Aorta (tissue), 5 donors: ENCODE measurements around the gene LFNG. TPM values are rescaled to one million over a fixed set of nuclear protein-coding genes. Genes with fewer than 3 reads are reported as not detected.

Experiments
- ATAC-seq: fragments of 200-7000 bp; cut with Tn5 transposase; one replicate; pipeline ENCODE4 v1.9.1; 2022; ENCODE audit warnings: moderate library complexity; ENCODE audit not compliant: low FRiP score
- DNase-seq, 2 donors: peaks; one replicate each; pipeline ENCODE4 v3.0.0-alpha.2; 2020
- H3K27ac ChIP-seq, 2 donors: one replicate each; pipeline ENCODE4 v1.5.1; 2013; ENCODE audit warnings: low read length in 2 of 2, mild to moderate bottlenecking in 2 of 2, moderate library complexity in 2 of 2, control low read depth in 1 of 2, inconsistent platforms in 1 of 2, low read depth in 1 of 2
- H3K27me3 ChIP-seq, 2 donors: one replicate each; pipeline ENCODE4 v1.6.1; 2013; ENCODE audit warnings: control low read depth in 1 of 2, low read length in 1 of 2, mild to moderate bottlenecking in 1 of 2, moderate library complexity in 1 of 2; ENCODE audit not compliant: insufficient read depth in 2 of 2, control insufficient read depth in 1 of 2
- H3K36me3 ChIP-seq, 2 donors: one replicate each; pipeline ENCODE4 v1.6.1; 2013; ENCODE audit warnings: control low read depth in 1 of 2, low read length in 1 of 2, mild to moderate bottlenecking in 1 of 2; ENCODE audit not compliant: insufficient read depth in 2 of 2, control insufficient read depth in 1 of 2
- H3K4me1 ChIP-seq, 2 donors: one replicate each; pipeline ENCODE4 v1.6.1; 2013; ENCODE audit warnings: low read length in 2 of 2, control low read depth in 1 of 2, mild to moderate bottlenecking in 1 of 2, moderate library complexity in 1 of 2; ENCODE audit not compliant: insufficient read depth in 2 of 2, control insufficient read depth in 1 of 2
- H3K4me3 ChIP-seq, 2 donors: one replicate each; pipeline ENCODE4 v1.5.1; 2013; ENCODE audit warnings: low read length in 2 of 2, control low read depth in 1 of 2, mild to moderate bottlenecking in 1 of 2
- H3K9me3 ChIP-seq: one replicate; pipeline ENCODE4 v1.6.1; 2013; ENCODE audit warnings: mild to moderate bottlenecking, low read length; ENCODE audit not compliant: control insufficient read depth
- WGBS, 2 donors: extraction: QIAGEN DNeasy Blood & Tissue Kit; methylation state at CpG; one replicate each; pipeline ENCODE4 v1.1.7; 2013; 5-methylcytosine and 5-hydroxymethylcytosine counted together
- intact Hi-C, 2 donors: fragments of 100-400 bp; cut with DNase I; formaldehyde crosslinking; loops; one replicate each; pipeline versions ENCODE4 v1.14.2 to v1.15.0; 2022
- polyA plus RNA-seq, 2 donors: library from polyadenylated mRNA; stranded (reverse); fragments of 200-250 nt; gene quantifications; one replicate each; pipeline ENCODE4 v1.2.3, GENCODE V29; 2013
- total RNA-seq, 2 donors: library from RNA; stranded (reverse); fragmentation: NEBNext Ultra II Directional; extraction: Animal tissue kit (Norgen Biotek cat#: 25700); gene quantifications; one replicate each; pipeline ENCODE4 v1.2.1, GENCODE V29; 2021
- donor health status: healthy with polysubstance abuse.
- donor health status: Bipolar disorder and iron deficiency.
- donor health status: DM: no; HTN: no; CAD: no.
- donor health status: DM: no; HTN: no; CAD: no.
- donor health status: DM: yes; HTN: yes; CAD: no.

The LFNG gene
- total and polyA plus RNA-seq, 4 donors, result 2.3 to 30.6 (median 9.9) TPM

DNA sequence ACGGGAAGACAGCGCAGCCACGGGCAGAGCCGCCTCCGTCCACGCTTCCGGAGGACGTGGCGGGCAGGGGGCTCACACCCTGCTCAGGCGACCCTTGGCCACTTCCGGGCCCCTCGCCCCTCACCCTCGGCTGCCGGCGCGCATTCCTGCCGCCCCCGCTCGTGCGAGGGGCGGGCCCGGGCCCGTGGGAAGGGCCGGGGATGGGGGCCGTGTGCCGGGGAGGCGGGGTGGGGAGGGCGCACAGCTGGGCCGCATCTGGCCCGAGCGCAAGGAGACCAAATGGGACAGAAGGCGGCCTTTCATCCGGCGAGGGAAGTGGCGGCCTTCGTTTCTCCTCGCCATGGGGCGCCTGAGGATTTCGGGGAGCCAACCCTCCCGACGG lies 846 bp upstream of the LFNG start:
- no peak for ATAC-seq
- H3K4me1 ChIP-seq, result no peaks in the 10 kb centered on the region
- H3K27ac ChIP-seq, result no peak overlapping the region
- peaks cover 0 to 1% of the 10 kb centered on the region in 2 donors for H3K27me3 ChIP-seq
- no peaks in the 10 kb centered on the region for H3K36me3 ChIP-seq
- DNase-seq, result no peak
- WGBS, 2 donors, result 13 to 14% methylated on average over 33 to 41 of the region's 41 CpGs
- intact Hi-C loops, result no loop called here
- H3K9me3 ChIP-seq, result no peaks in the 10 kb centered on the region
- no peak overlapping the region for H3K4me3 ChIP-seq

GRCh38 chr7:2520131-2520760 lies 672 bp downstream of the LFNG start:
- Histone ChIP-seq H3K27ac (no peak overlapping the region), H3K36me3 (no peaks in the 10 kb centered on the region), H3K4me1 (no peaks in the 10 kb centered on the region), H3K9me3 (no peaks in the 10 kb centered on the region), H3K27me3 (peaks cover 0 to 1% of the 10 kb centered on the region in 2 donors), H3K4me3 (no peak overlapping the region)
- intact Hi-C loops, result no loop called here
- ATAC-seq (no peak), DNase-seq (no peak)
- WGBS, 2 donors, result 6 to 8% methylated on average over 29 to 37 of the region's 37 CpGs

DNA sequence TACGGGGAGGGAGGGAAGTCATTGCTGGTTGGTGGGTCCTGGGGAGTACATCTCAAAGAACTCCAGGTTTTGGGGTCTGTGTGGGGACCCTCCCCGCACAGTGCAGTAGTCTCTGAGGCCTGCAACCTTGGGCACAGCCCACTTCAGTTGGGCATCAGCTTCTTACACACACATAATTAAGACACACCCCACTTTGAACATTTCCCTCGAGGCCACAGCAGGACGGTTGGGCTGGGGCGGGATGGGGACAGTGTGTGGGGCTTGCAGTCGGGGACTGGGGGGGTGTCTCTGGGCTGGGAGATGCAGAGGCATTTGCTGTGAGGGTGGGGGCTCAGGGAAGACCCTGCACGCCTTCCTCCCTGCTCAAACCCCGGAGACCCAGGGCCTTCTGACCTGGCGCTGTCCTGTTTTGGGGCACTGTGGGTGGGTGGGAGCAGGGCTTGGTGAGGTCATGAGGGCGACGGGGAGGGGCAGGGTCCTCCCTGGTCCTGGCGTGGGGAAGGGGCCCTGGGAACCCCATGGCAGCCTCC lies 1.3 kb downstream of the LFNG start:
- intact Hi-C loops, result no loop called here
- no peak overlapping the region for H3K27ac ChIP-seq
- ATAC-seq (no peak), DNase-seq (no peak)
- no peaks in the 10 kb centered on the region for H3K9me3 ChIP-seq
- peaks cover 0 to 1% of the 10 kb centered on the region in 2 donors for H3K27me3 ChIP-seq
- no peaks in the 10 kb centered on the region for H3K36me3 ChIP-seq
- H3K4me3 ChIP-seq, result no peak overlapping the region
- H3K4me1 ChIP-seq, result no peaks in the 10 kb centered on the region
- 29 to 33% methylated on average over 12 of the region's 12 CpGs for WGBS, 2 donors

DNA sequence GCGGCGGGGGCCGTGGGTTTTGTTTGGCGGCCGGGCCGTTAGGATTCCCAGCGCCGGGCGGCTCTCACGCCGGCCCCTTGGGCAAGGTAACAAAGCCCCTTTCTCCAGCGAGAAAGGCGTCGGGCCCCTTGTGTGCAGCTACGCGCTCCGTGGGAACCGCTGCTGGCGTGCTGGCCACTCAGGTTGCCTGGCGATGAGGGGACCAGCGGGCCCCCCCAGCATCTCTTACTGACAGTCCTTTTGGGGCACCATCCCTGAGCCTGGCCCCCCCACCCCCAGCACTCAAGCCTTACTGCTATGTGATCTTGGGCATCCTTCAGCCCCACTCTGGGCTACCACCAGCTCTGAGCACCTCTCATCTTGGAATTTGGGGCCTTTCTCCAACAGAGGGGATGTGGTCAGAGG lies 1.8 kb downstream of the LFNG start:
- H3K4me3 ChIP-seq, result no peak overlapping the region
- H3K9me3 ChIP-seq, result no peaks in the 10 kb centered on the region
- no peak for DNase-seq
- peaks cover 0 to 1% of the 10 kb centered on the region in 2 donors for H3K27me3 ChIP-seq
- ATAC-seq, result no peak
- no peak overlapping the region for H3K27ac ChIP-seq
- intact Hi-C loops, result no loop called here
- no peaks in the 10 kb centered on the region for H3K4me1 ChIP-seq
- WGBS, 2 donors, result 22 to 28% methylated on average over 20 to 21 of the region's 21 CpGs
- no peaks in the 10 kb centered on the region for H3K36me3 ChIP-seq

- Histone ChIP-seq H3K27me3 (peaks cover 0 to 1% of the 10 kb centered on the region in 2 donors), H3K27ac (no peak overlapping the region), H3K4me3 (no peak overlapping the region), H3K9me3 (no peaks in the 10 kb centered on the region), H3K36me3 (no peaks in the 10 kb centered on the region), H3K4me1 (no peaks in the 10 kb centered on the region)
- WGBS, 2 donors, result 40 to 43% methylated on average over 17 of the region's 17 CpGs
- no peak for DNase-seq
- ATAC-seq, result no peak
- intact Hi-C loops, result no loop called here
Observed at GRCh38 chr7:2521952-2522591, 2.5 kb downstream of the LFNG start.

DNA sequence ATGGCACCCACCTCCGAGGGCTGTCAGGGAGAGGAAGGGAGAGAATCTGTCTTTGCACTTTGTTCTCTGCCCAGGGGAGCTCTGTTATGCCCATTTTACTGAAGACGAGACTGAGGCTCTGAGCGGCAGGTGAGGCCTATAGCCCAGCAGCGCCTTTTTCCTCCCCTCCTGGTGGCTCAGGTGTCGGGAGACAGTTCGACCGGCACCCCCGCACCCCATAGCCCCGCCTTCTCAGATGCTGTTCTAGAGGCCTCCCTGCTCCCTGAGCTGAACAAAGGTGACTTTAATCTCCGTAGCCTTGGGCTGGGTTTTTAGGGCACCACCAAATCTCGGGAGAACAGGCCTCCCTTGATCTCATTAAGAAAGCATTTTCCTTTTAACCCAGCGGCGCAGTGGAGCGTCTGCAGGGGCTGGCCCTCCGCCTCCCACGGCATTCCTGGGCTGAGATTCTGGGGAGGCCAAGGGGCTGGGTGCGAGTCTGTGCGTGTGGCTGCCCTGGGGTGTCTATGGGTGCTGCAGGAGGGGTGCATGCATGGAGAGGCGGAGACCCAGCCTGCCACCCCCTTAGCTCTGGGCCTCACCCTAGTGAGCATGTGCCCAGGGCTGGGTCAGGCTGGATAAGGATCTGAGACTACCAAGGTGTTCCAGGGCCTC lies 3.3 kb downstream of the LFNG start:
- H3K9me3 ChIP-seq, result no peaks in the 10 kb centered on the region
- no peaks in the 10 kb centered on the region for H3K4me1 ChIP-seq
- no peak for DNase-seq
- intact Hi-C loops, result no loop called here
- ATAC-seq, result no peak
- H3K27me3 ChIP-seq, result peaks cover 0 to 1% of the 10 kb centered on the region in 2 donors
- no peak overlapping the region for H3K4me3 ChIP-seq
- 50 to 51% methylated on average over 19 of the region's 19 CpGs for WGBS, 2 donors
- H3K36me3 ChIP-seq, result no peaks in the 10 kb centered on the region
- H3K27ac ChIP-seq, result no peak overlapping the region

DNA sequence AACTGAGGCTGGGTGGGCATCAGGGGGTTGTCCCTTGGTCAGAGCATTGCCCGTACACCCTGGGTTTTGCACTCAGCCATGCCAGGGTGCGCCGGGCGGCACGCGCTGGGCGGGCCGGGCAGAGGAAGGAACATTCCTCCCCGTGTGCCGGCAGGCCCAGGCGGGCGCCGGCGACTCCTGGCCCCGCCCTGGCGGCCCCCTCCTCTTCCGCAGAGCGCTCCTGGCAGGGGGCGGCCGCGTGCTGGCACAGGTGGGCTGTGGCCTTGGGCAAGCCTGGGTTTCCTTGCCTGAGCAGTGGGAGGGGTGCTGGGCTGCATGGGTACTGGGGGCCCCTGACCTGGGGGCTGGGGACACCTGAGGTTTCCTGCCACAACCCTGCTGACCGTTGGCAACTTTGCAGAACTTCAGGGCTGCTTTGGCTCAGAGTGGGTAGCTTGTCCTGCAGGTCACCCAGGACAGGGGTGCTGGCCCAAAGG lies 3.9 kb downstream of the LFNG start:
- H3K27me3 ChIP-seq, result peaks cover 0 to 1% of the 10 kb centered on the region in 2 donors
- H3K27ac ChIP-seq, result no peak overlapping the region
- H3K4me1 ChIP-seq, result no peaks in the 10 kb centered on the region
- H3K36me3 ChIP-seq, result no peaks in the 10 kb centered on the region
- DNase-seq, result no peak
- no peak overlapping the region for H3K4me3 ChIP-seq
- ATAC-seq, result no peak
- H3K9me3 ChIP-seq, result no peaks in the 10 kb centered on the region
- intact Hi-C loops, result no loop called here
- 31 to 42% methylated on average over 22 of the region's 22 CpGs for WGBS, 2 donors

DNA sequence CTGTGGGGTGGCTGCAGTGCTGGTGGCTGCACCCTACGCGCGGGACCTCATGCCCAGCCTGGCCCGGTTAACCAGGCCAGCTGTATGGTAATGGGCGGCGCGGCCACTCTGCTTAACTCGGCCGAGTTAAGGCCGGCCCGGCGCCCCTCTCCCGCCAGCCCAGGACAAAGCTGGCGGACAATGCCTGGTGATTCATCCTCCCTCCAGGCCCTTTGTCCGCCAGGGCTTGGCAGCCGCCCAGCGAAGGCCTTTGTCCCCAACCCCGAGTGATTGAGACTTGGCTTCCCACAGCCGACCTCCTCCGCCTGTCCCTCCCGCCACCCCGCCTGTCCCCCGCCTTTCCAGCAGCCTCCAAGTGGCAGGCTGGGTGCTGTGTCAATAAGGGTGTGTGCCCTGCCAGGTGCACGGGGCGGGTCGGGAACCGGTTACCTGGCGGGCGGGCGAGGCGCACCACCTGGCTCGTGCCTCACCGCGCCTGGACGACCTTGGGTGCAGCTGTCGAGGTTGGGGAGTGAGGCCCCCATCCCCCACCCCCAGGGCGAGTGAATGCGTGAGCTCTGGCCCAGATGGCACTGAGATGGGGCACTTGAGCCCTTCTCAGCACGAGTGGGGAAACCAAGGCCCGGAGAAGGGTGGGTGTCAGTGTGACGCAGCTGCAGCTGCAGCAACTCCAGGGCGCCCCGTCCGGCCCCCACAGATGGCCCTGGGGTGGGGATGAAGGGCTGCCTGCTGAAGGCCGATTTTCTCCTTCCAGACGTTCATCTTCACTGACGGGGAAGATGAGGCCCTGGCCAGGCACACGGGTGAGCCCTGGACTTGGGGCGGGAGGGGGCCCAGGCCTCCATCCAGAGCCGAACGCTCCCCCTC lies 4.6 kb downstream of the LFNG start:
- H3K4me1 ChIP-seq, result no peaks in the 10 kb centered on the region
- peak; percentile 81 to 90 for DNase-seq
- no peak overlapping the region for H3K27ac ChIP-seq
- no peaks in the 10 kb centered on the region for H3K9me3 ChIP-seq
- no peak overlapping the region for H3K4me3 ChIP-seq
- no peaks in the 10 kb centered on the region for H3K36me3 ChIP-seq
- 57 to 67% methylated on average over 47 to 51 of the region's 51 CpGs for WGBS, 2 donors
- peak; percentile 6 for ATAC-seq
- peaks cover 0 to 1% of the 10 kb centered on the region in 2 donors for H3K27me3 ChIP-seq
- intact Hi-C loops, result no loop called here
